ENCODE measurements around the gene UNC5CL.

GRCh38 chr6:41072836-41073202, 33.8 kb upstream of the UNC5CL start, which contains the start of gene NFYA:
- TF ChIP-seq, protein P1, sequence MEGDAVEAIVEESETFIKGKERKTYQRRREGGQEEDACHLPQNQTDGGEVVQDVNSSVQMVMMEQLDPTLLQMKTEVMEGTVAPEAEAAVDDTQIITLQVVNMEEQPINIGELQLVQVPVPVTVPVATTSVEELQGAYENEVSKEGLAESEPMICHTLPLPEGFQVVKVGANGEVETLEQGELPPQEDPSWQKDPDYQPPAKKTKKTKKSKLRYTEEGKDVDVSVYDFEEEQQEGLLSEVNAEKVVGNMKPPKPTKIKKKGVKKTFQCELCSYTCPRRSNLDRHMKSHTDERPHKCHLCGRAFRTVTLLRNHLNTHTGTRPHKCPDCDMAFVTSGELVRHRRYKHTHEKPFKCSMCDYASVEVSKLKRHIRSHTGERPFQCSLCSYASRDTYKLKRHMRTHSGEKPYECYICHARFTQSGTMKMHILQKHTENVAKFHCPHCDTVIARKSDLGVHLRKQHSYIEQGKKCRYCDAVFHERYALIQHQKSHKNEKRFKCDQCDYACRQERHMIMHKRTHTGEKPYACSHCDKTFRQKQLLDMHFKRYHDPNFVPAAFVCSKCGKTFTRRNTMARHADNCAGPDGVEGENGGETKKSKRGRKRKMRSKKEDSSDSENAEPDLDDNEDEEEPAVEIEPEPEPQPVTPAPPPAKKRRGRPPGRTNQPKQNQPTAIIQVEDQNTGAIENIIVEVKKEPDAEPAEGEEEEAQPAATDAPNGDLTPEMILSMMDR (IDR thresholded peaks at IDR 0.05) = no peak
- TF ChIP-seq EZH2 (IDR thresholded peaks at IDR 0.05; ENCODE audit: borderline replicate concordance, insufficient read depth, low read depth, low read length, poor library complexity, severe bottlenecking) = no peak
